SK-N-SH treated with all-trans-retinoic acid at 6 μM for 48 hours (cell line): ENCODE measurements around the gene GPC2.
"Not testable (repeated sequence)": the region's sequence is repeated elsewhere in the genome, so short reads cannot be mapped to it uniquely, and the experiment has no call there.

Experiments used
- ATAC-seq: fragments of 200-7000 bp; cut with Tn5 transposase; 3 replicates; pipeline ENCODE4 v1.9.1; 2020; ENCODE audit warnings: mild to moderate bottlenecking, moderate library complexity
- ARNTL ChIP-seq: fragments of 450-650 bp; formaldehyde crosslinking; IDR thresholded peaks from 2 replicates; pipeline ENCODE4 v1.5.0; 2020; ENCODE audit warnings: low read depth, mild to moderate bottlenecking, moderate library complexity, borderline replicate concordance
- BACH2 ChIP-seq: fragments of 250-450 bp; sonication (Bioruptor Pico); IDR thresholded peaks from 2 replicates; pipeline ENCODE4 v1.9.0; 2021; ENCODE audit warnings: mild to moderate bottlenecking, borderline replicate concordance
- CREB5 ChIP-seq: fragments of 250-450 bp; sonication (Bioruptor Pico); IDR thresholded peaks from 2 replicates; pipeline ENCODE4 v1.5.1; 2020; ENCODE audit warnings: low read depth, mild to moderate bottlenecking, moderate library complexity
- CSDC2 ChIP-seq: fragments of 250-450 bp; sonication (Bioruptor Pico); IDR thresholded peaks from 2 replicates; pipeline ENCODE4 v1.5.0; 2020; ENCODE audit warnings: mild to moderate bottlenecking, moderate library complexity
- GLIS3 ChIP-seq: fragments of 250-450 bp; sonication (Bioruptor Pico); IDR thresholded peaks from 2 replicates; pipeline ENCODE4 v1.5.0; 2020; ENCODE audit warnings: mild to moderate bottlenecking, moderate library complexity
- OSR1 ChIP-seq: fragments of 250-450 bp; sonication (Bioruptor Pico); IDR thresholded peaks from 2 replicates; pipeline ENCODE4 v1.8.0; 2022; ENCODE audit warnings: moderate library complexity, mild to moderate bottlenecking, inconsistent platforms
- PPARA ChIP-seq: fragments of 250-450 bp; sonication (Bioruptor Pico); IDR thresholded peaks from 2 replicates; pipeline ENCODE4 v1.5.0; 2020; ENCODE audit warnings: mild to moderate bottlenecking, borderline replicate concordance
- RARB ChIP-seq: fragments of 250-450 bp; sonication (Bioruptor Pico); IDR thresholded peaks from 2 replicates; pipeline ENCODE4 v1.8.0; 2021; ENCODE audit warnings: mild to moderate bottlenecking, moderate library complexity
- SNAI2 ChIP-seq: fragments of 250-450 bp; sonication (Bioruptor Pico); IDR thresholded peaks from 2 replicates; pipeline ENCODE4 v1.5.0; 2020; ENCODE audit warnings: mild to moderate bottlenecking, moderate library complexity
- TCF4 ChIP-seq: fragments of 250-450 bp; sonication (Bioruptor Pico); IDR thresholded peaks from 2 replicates; pipeline ENCODE4 v1.8.0; 2021; ENCODE audit warnings: mild to moderate bottlenecking, moderate library complexity, borderline replicate concordance
- TOX ChIP-seq: fragments of 250-450 bp; sonication (Bioruptor Pico); IDR thresholded peaks from 2 replicates; pipeline ENCODE4 v1.8.0; 2021; ENCODE audit warnings: mild to moderate bottlenecking, moderate library complexity, borderline replicate concordance
- TSHZ2 ChIP-seq: fragments of 250-450 bp; sonication (Bioruptor Pico); IDR thresholded peaks from 2 replicates; pipeline ENCODE4 v1.5.0; 2020; ENCODE audit warnings: mild to moderate bottlenecking, moderate library complexity
- ZC3H10 ChIP-seq: fragments of 250-450 bp; sonication (Bioruptor Pico); IDR thresholded peaks from 2 replicates; pipeline ENCODE4 v1.5.1; 2021; ENCODE audit warnings: mild to moderate bottlenecking, moderate library complexity
- ZFP3 ChIP-seq: fragments of 250-450 bp; sonication (Bioruptor Pico); IDR thresholded peaks from 2 replicates; pipeline ENCODE4 v1.5.0; 2020; ENCODE audit warnings: mild to moderate bottlenecking, moderate library complexity
- ZFP30 ChIP-seq: fragments of 450-650 bp; formaldehyde crosslinking; IDR thresholded peaks from 2 replicates; pipeline ENCODE4 v1.5.0; 2022; ENCODE audit warnings: mild to moderate bottlenecking, moderate library complexity
- ZNF565 ChIP-seq: fragments of 450-650 bp; formaldehyde crosslinking; conservative IDR thresholded peaks from 2 replicates; pipeline ENCODE4 v1.5.0; 2020; ENCODE audit warnings: low read depth, mild to moderate bottlenecking, moderate library complexity
- ZNF70 ChIP-seq: fragments of 450-650 bp; formaldehyde crosslinking; IDR thresholded peaks from 2 replicates; pipeline ENCODE4 v1.5.0; 2020; ENCODE audit warnings: mild to moderate bottlenecking, moderate library complexity
- ZNF8 ChIP-seq: fragments of 450-650 bp; formaldehyde crosslinking; IDR thresholded peaks from 2 replicates; pipeline ENCODE4 v1.5.0; 2020; ENCODE audit warnings: mild to moderate bottlenecking, moderate library complexity

The GPC2 gene

GRCh38 chr7:100185726-100186125 is 8.5 kb upstream of the GPC2 start:
- no peak for ATAC-seq
- TF ChIP-seq ZNF565 (CRISPR knock-in tag) (no peak), ZNF8 (no peak), BACH2 (CRISPR knock-in tag) (no peak), TOX (CRISPR knock-in tag) (no peak), ZFP30 (CRISPR knock-in tag) (no peak), SNAI2 (CRISPR knock-in tag) (no peak), PPARA (CRISPR knock-in tag) (no peak), ZNF70 (CRISPR knock-in tag) (no peak), OSR1 (CRISPR knock-in tag) (no peak), CREB5 (CRISPR knock-in tag) (no peak), TCF4 (no peak), ZFP3 (CRISPR knock-in tag) (no peak), RARB (CRISPR knock-in tag) (no peak), TSHZ2 (no peak)
- TF ChIP-seq, all 23 proteins: peak for 0

- not testable (repeated sequence) for ATAC-seq
Measured at GRCh38 chr7:100183090-100183489, 5.9 kb upstream of the GPC2 start.

GRCh38 chr7:100182616-100183015 is 5.4 kb upstream of the GPC2 start:
- not testable (repeated sequence) for ATAC-seq

- not testable (repeated sequence) for ATAC-seq
Measured at GRCh38 chr7:100180084-100180483, 2.9 kb upstream of the GPC2 start.

- TF ChIP-seq RARB (CRISPR knock-in tag) (no peak), GLIS3 (CRISPR knock-in tag) (no peak), OSR1 (CRISPR knock-in tag) (no peak), ARNTL (no peak), CREB5 (CRISPR knock-in tag) (no peak), ZNF8 (no peak), ZNF70 (CRISPR knock-in tag) (no peak), CSDC2 (CRISPR knock-in tag) (no peak), TOX (CRISPR knock-in tag) (no peak)
- ATAC-seq: no peak
Measured at GRCh38 chr7:100176096-100177044, 811 bp downstream of the GPC2 start.

- no peak for TF ChIP-seq ZC3H10 (CRISPR knock-in tag)
- TF ChIP-seq ARNTL: no peak
- no peak for TF ChIP-seq OSR1 (CRISPR knock-in tag)
- no peak for TF ChIP-seq RARB (CRISPR knock-in tag)
- TF ChIP-seq CSDC2 (CRISPR knock-in tag): no peak
- ATAC-seq: no peak
Measured at GRCh38 chr7:100175296-100175935, 1.8 kb downstream of the GPC2 start.
